ENCODE measurements around the gene SCUBE3. TPM values are rescaled to one million over a fixed set of nuclear protein-coding genes. Genes with fewer than 3 reads are reported as not detected.

Gene SCUBE3
- total and polyA plus RNA-seq, 2 of the 13 experiments (the other 11 are each of a cell fraction or from before 2014, with no cell fraction given) = not detected

- 0 out of 2 replicates have a peak, but pooled peaks have one; percentile 29 for TF ChIP-seq CREB1 (IDR thresholded peaks at IDR 0.05)
- no peak; the same call in 1 of the 2 replicates for TF ChIP-seq CREB1 (CRISPR knock-in tag; IDR thresholded peaks at IDR 0.05)
- TF ChIP-seq ZFP90 (CRISPR knock-in tag; IDR thresholded peaks at IDR 0.05; ENCODE audit: borderline replicate concordance) = no peak
- no peak for TF ChIP-seq GPN1 (CRISPR knock-in tag; IDR thresholded peaks at IDR 0.05; ENCODE audit: borderline replicate concordance)
- TF ChIP-seq ZNF335 (CRISPR knock-in tag; IDR thresholded peaks at IDR 0.05) = no peak
- TF ChIP-seq SP4 (CRISPR knock-in tag; IDR thresholded peaks at IDR 0.05) = no peak
- 0 out of 2 replicates have a peak, but pooled peaks have one; percentile 13 for TF ChIP-seq PRDM10 (CRISPR knock-in tag; IDR thresholded peaks at IDR 0.05; ENCODE audit: low read depth)
- TF ChIP-seq ONECUT2 (CRISPR knock-in tag; IDR thresholded peaks at IDR 0.05) = no peak
- TF ChIP-seq FOXP4 (CRISPR knock-in tag; IDR thresholded peaks at IDR 0.05) = peak; percentile 61
- peak; percentile 43; the same call in 1 of the 2 replicates for TF ChIP-seq ETV5 (CRISPR knock-in tag; IDR thresholded peaks at IDR 0.05; ENCODE audit: borderline replicate concordance)
- peak; percentile 6 for TF ChIP-seq TBL1XR1 (IDR thresholded peaks at IDR 0.05; ENCODE audit: borderline replicate concordance, low read length, partially characterized antibody)
- no peak for TF ChIP-seq SIX1 (CRISPR knock-in tag; IDR thresholded peaks at IDR 0.05; ENCODE audit: borderline replicate concordance)
- no peak for TF ChIP-seq ZFP82 (CRISPR knock-in tag; IDR thresholded peaks at IDR 0.05; ENCODE audit: borderline replicate concordance)
- 0 out of 2 replicates have a peak, but pooled peaks have one; percentile 26 for TF ChIP-seq FOSL2 (CRISPR knock-in tag; IDR thresholded peaks at IDR 0.05)
- TF ChIP-seq HNF4G (IDR thresholded peaks at IDR 0.05; ENCODE audit: borderline replicate concordance, low read depth, low read length) = no peak
- TF ChIP-seq HNF4G (CRISPR knock-in tag; IDR thresholded peaks at IDR 0.05; ENCODE audit: borderline replicate concordance, low read depth) = no peak
- TF ChIP-seq SNAPC5 (CRISPR knock-in tag; IDR thresholded peaks at IDR 0.05; ENCODE audit: borderline replicate concordance) = no peak
- peak; percentile 50; the same call in 1 of the 2 replicates for TF ChIP-seq RXRB (CRISPR knock-in tag; IDR thresholded peaks at IDR 0.05; ENCODE audit: borderline replicate concordance)
- 0 out of 2 replicates have a peak, but pooled peaks have one; percentile 58 for TF ChIP-seq ZNF609 (CRISPR knock-in tag; IDR thresholded peaks at IDR 0.05; ENCODE audit: borderline replicate concordance)
- TF ChIP-seq FOXA3 (CRISPR knock-in tag; IDR thresholded peaks at IDR 0.05) = peak; percentile 79
Measured at GRCh38 chr6:35165630-35166071, 48.1 kb upstream of the SCUBE3 start (continued).
